GM21723 (cell line): ENCODE measurements around the gene AK1.

Source experiments
- ATAC-seq: cut with Tn5 transposase; IDR thresholded peaks from one replicate; pipeline ENCODE4 v1.9.1; 2021; ENCODE audit warnings: mild to moderate bottlenecking, moderate library complexity; ENCODE audit not compliant: unreplicated experiment

Gene AK1

GRCh38 chr9:127869310-127870152 is 7.9 kb downstream of the AK1 start:
- ATAC-seq = peak; percentile 55

GRCh38 chr9:127868278-127868902 is 9.1 kb downstream of the AK1 start:
- ATAC-seq = no peak

- no peak for ATAC-seq
Measured at GRCh38 chr9:127867356-127868277, 9.9 kb downstream of the AK1 start.

DNA sequence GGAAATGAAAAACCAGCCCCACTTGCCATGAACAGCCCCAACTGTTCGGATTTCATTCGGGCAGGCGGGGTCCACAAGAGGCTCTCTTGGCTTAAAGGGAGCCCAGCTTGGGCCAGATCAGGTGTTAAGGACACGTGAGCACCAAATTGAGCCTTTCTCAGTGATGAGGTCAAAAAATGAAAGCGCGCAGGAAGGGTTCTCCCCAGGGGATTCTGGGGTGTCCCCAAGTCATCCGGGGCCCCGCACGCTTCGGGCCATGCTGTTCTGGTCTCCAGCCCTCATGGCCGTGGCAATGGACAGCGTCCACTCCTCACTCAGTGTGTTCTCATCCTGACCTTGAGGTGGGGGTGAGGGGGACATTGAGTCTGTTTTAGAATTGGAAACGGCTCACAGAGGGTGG is 10.9 kb downstream of the AK1 start:
- no peak for ATAC-seq

GRCh38 chr9:127865645-127866464 is 11.6 kb downstream of the AK1 start:
- no peak for ATAC-seq

DNA sequence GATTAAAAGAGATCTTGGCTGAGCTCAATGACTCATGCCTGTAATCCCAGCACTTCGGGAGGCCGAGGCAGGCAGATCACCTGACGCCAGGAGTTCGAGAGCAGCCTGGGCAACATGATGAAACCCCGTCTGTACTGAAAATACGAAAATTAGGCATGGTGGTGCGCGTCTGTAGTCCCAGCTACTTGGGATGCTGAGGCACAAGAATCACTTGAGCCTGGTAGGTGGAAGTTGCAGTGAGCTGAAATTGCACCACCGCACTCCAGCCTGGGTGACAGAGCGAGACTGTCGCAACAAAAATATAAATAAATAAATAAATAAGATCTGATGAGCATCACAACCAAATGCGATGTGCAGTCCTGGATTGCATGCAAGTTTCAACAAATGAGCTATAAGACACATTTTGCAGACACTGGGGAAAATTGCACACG is 14.3 kb downstream of the AK1 start:
- no peak for ATAC-seq

GRCh38 chr9:127862075-127863011 is 15.1 kb downstream of the AK1 start:
- ATAC-seq = no peak

DNA sequence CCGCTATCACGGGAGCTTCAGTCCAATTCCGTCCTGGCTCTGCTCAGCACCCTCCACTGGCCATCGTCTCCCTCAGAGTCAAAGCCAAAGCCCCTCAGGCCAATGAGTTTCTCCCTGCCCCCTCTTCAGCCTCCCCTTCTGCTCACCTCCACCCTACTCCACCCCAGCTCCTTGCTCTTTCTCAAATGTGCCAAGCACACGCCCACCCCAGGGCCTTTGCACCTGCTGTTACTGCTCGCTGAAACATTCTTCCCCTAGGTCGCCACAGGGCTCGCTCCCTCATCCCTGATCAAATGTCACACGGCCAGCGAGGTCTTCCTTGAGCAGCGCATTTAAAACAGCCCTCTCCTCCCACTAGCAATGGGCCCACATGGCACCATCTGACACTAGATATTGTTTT is 16.7 kb downstream of the AK1 start:
- no peak for ATAC-seq

- no peak for ATAC-seq
Measured at GRCh38 chr9:127860260-127860659, 17.2 kb downstream of the AK1 start.

- ATAC-seq = no peak
Measured at GRCh38 chr9:127858041-127858512, 19.4 kb downstream of the AK1 start.

DNA sequence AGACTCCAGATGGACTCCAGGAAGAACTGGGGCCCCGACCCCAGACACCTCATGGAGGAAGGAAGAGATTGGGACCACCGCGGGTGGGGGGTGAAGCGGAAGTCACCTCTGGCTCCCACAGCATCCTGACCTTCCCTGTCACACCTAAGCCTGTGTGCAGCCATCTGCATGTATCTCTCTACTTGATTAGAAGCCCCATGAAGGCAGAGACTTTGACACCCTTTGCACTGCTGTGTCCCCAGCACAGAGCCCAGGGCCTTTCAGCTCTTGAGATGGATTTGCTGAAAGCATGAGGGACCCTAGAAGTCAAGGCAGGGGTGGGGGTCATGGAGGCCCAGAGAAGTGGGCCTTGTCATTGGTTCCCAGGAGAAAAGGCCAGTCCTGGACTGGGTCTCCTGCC is 20.2 kb downstream of the AK1 start:
- no peak for ATAC-seq

DNA sequence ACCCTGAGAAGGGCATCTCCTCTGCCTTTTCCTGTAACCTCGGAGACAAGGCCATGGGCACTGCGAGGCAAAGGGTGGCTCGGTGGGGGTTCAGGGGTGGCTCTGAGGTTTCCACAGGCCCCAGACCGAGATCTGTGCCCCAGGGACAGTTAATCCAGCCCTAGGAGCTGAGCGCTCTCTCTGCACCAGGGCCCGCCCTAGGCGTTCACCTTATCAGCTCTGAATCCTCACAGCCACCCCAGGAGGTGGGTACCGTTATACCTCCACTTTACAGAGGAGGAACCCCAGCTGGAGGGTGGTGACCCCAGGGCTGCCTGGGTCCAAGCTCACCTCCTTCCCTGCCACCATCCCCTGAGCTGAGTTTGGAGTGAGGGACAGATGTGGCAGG is 20.8 kb downstream of the AK1 start:
- ATAC-seq = no peak

GRCh38 chr9:127856094-127856728 is 21.3 kb downstream of the AK1 start:
- no peak for ATAC-seq

GRCh38 chr9:127855522-127855921 is 22.0 kb downstream of the AK1 start:
- ATAC-seq = no peak

DNA sequence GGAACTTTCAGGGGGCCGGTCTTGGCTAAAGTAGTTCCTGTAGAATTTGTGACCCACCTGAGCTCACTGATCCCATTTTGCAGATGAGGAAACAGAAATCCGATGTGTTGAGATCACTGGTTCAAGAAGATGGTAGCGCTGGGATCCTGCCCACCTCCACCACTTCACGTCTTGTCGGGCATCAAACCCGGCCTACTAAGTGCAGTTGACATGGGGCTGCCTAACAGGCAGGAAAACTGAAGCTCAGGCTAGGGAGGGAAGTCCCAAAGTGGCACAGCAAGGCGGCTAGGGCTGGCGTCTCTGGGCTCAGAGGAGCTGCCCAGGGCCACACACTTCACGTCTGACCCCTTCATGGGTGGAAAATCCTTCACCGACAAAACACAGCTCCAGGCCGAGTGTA is 22.5 kb downstream of the AK1 start:
- ATAC-seq = no peak

GRCh38 chr9:127854184-127854806 is 23.2 kb downstream of the AK1 start, which contains the start of gene ENG:
Gene ENG, minus strand, starts transcription at chr9:127854658. Its CDS starts 303 bp downstream, at chr9:127854355.
- no peak for ATAC-seq

- ATAC-seq = no peak
Measured at GRCh38 chr9:127853312-127854183, 23.9 kb downstream of the AK1 start.
